ES-I3 (cell line): ENCODE data around the gene CBARP.

Experiments used
- H3K36me3 ChIP-seq: 2 replicates; pipeline ENCODE4 v1.6.1; 2013; ENCODE audit warnings: mild to moderate bottlenecking, low read length, control low read depth, moderate library complexity; ENCODE audit not compliant: insufficient read depth
- H3K4me1 ChIP-seq: 2 replicates; pipeline ENCODE4 v1.6.1; 2013; ENCODE audit warnings: mild to moderate bottlenecking, control low read depth, low read length; ENCODE audit not compliant: insufficient read depth
- H3K9ac ChIP-seq: 2 replicates; pipeline ENCODE4 v1.6.1; 2013; ENCODE audit warnings: low read depth, mild to moderate bottlenecking, low read length, moderate library complexity
- H3K9me3 ChIP-seq: 2 replicates; pipeline ENCODE4 v1.6.1; 2013; ENCODE audit warnings: mild to moderate bottlenecking, low read length, moderate library complexity; ENCODE audit not compliant: control insufficient read depth, insufficient read depth

Gene CBARP

DNA sequence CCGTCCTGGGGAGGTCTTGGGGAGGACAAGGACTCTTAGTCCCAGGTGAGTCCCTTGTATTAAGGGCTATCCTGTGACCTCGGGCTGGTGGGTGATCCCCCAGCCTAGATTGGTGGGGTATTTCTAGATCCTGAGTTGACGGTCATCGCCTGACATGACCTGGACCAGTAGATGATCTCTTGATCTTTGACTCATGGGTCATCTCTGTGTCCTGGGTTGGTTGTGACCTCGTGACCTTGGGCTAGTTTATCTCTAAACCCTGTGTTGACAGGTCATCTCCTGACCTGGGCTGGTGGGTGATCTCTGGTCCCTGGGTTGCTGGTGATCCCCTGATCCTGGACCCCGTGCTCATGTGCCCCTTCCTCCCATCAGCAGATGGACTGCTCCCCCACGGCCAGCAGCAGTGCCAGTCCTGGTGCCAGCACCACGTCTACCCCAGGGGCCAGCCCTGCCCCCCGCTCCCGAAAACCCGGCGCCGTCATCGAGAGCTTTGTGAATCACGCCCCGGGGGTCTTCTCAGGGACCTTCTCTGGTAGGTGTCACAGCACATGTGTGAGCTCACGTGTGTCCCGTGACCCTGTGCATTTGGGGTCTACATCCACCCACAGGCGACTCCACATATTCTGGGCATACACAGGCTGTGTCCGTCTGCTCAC, 16.9 kb upstream of the CBARP start:
- Histone ChIP-seq H3K9ac (no peak overlapping the region), H3K36me3 (peaks cover 31% of the 10 kb centered on the region), H3K4me1 (peaks cover 7% of the 10 kb centered on the region; the same call in 1 of the 2 replicates), H3K9me3 (no peaks in the 10 kb centered on the region)

GRCh38 chr19:1254081-1254527, 16.3 kb upstream of the CBARP start:
- Histone ChIP-seq H3K9me3 (no peaks in the 10 kb centered on the region), H3K9ac (no peak overlapping the region), H3K36me3 (peaks cover 31% of the 10 kb centered on the region), H3K4me1 (peaks cover 4% of the 10 kb centered on the region; the same call in 1 of the 2 replicates)

DNA sequence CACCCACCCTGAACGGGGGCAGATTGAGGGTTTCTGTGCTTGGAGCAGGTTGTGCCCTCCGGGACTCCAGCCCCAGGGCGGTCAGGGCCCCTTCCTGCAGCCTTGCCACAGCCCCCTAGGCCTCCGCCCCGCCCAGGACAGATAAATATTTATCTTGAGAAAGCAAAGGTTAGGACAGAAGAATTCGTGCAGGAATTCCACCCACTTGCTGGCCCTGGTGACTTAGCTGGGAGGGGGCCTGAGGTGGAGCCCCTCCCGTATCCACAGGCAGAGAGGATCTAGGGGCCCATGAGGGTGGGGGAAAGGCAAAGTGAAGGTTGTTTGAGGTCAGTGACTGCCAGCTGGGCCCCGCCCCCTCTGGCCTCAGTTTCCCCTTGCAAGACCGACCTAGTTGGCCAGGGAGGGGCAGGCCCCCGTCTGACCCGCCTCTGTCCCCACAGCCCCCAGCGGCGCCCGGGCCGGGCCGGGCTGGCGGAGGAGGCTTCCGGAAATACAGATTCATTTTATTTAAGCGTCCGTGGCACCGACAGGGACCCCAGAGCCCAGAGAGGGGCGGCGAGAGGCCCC, 15.8 kb upstream of the CBARP start:
- H3K9ac ChIP-seq = no peak overlapping the region; the same call in 1 of the 2 replicates
- peaks cover 31% of the 10 kb centered on the region for H3K36me3 ChIP-seq
- peaks cover 4% of the 10 kb centered on the region; the same call in 1 of the 2 replicates for H3K4me1 ChIP-seq
- H3K9me3 ChIP-seq = no peaks in the 10 kb centered on the region

DNA sequence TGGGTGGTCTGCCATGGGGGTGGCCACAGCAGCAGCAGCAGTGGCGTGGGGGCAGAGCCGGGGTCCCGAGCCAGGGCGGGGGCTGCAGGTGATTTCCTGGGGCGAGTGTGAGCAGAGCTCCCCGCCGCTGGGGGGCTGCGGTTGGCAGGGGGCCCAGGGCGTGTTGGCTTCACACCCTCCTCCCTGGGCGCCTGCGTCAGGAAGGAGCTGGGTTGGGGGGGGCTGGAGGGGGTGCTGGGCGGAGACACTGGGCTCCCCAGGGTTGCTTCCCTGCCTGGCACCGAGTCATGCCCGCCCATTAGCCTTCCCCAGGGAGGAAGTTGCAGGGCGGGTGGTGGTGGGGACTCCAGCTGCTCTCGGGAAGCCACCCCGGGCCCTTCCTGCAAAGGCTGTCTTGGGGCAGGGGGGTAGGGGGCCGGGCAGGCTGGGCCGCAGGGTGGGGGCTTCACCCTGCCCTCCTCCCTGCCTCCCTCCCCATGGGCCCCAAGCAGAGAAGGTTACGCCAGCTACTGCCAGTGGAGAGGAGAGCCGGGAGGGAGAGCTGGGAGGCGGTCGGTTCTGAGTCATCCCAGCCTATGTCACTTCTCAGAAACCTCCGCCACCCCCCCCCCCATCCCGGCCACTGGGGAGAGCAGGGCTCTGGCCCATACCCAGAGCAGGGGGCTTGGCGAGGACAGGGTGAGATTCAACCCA, 15.2 kb upstream of the CBARP start:
- H3K4me1 ChIP-seq = peaks cover 4% of the 10 kb centered on the region; the same call in 1 of the 2 replicates
- peak overlapping the region; percentile 90; the same call in 1 of the 2 replicates for H3K9ac ChIP-seq
- H3K9me3 ChIP-seq = no peaks in the 10 kb centered on the region
- peaks cover 31% of the 10 kb centered on the region for H3K36me3 ChIP-seq

- Histone ChIP-seq H3K36me3 (peaks cover 31% of the 10 kb centered on the region), H3K9ac (peak overlapping the region; percentile 90), H3K9me3 (no peaks in the 10 kb centered on the region), H3K4me1 (peaks cover 4% of the 10 kb centered on the region; the same call in 1 of the 2 replicates)
Measured at GRCh38 chr19:1252221-1252820, 14.5 kb upstream of the CBARP start.

DNA sequence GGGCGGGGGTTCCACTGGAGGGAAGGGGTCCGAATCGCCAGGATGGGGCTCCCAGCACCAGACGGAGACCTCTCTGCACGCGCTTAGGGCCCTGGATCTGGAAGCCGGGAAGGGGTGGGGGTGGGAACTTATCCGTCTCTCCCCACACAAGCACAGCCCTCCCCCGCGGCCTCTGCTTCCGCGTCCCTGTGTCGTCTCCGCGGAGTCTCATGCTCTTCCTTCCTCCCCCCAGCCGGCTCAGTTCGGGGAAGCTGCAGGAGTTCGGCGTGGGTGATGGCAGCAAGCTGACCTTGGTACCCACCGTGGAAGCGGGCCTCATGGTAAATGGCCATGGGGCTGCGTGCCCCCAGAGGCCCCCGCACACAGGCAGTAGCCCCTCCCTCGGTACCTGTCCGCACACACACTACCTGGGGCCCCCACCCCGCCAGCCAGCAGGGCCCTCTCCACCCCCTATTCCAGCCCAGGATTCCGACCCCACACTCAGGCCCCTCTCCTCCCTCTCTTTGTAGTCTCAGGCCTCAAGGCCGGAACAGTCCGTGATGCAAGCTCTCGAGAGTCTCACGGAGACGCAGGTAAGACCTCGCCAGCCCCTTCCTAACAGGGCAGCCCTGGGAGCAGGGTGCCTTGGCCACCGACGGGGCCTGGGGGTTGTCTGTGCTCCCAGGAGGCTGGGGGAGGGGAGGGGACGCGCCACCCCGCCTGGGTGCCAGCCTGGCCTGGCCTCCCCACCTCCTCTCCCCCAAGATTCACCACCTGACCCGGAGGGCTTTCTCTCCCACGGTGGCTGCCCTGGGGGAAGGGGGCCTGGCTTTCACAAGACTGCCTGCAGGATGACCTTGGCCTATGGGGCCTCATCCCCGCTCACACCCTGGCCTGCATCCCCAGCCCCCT, 13.8 kb upstream of the CBARP start:
- H3K4me1 ChIP-seq = peaks cover 4% of the 10 kb centered on the region; the same call in 1 of the 2 replicates
- peaks cover 31% of the 10 kb centered on the region for H3K36me3 ChIP-seq
- H3K9ac ChIP-seq = peak overlapping the region; percentile 90
- H3K9me3 ChIP-seq = no peaks in the 10 kb centered on the region

DNA sequence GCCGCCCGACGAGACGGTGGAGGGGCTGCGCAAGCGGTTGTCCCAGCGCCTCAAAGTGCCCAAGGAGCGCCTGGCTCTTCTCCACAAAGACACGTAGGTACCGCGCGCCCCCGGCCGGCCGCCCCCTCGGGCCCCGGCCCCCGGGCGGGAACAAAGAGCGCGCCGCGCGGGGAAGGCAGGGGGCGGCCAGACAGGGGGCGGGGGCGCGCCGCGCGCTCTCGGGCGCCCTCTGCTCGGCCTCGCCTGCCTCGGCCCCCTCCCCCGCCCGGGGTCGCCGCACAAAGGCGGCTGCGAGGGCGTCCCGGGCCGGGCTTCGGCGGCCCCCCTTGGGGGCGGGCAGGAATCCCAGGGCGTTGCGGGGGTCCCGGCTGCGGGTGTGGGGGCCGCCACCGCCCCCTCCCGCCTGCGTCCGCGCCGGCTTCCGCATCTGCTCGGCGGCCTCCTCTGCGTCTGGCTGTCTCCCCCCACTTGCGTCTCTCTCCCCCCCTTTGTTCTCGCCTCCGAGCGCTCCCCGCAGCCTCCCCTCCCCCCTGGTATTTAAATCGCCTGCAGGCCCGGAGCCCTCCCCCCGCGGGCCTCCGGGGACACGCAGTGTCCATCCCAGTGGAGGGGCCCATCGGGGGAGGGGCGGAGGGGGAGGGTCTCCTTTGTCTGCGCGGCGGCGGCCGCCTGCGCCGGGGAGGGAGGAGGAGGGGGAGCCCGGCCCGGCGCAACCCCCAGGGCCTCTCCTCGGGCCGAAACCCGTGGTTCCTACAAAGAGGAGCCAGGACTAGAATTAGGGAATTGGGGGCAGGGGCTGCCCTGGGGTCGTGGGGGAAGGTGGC, 12.8 kb upstream of the CBARP start:
- peaks cover 6% of the 10 kb centered on the region; the same call in 1 of the 2 replicates for H3K4me1 ChIP-seq
- H3K9me3 ChIP-seq = no peaks in the 10 kb centered on the region
- peaks cover 27% of the 10 kb centered on the region for H3K36me3 ChIP-seq
- H3K9ac ChIP-seq = peak overlapping the region; percentile 90

GRCh38 chr19:1249990-1250436, 12.2 kb upstream of the CBARP start:
- H3K36me3 ChIP-seq = peaks cover 22% of the 10 kb centered on the region

GRCh38 chr19:1249298-1249989, 11.6 kb upstream of the CBARP start:
- peaks cover 10% of the 10 kb centered on the region; the same call in 1 of the 2 replicates for H3K4me1 ChIP-seq

More at GRCh38 chr19:1249990-1250436, 12.2 kb upstream of the CBARP start:
- Histone ChIP-seq H3K9ac (peak overlapping the region; percentile 90), H3K9me3 (no peaks in the 10 kb centered on the region), H3K4me1 (peaks cover 6% of the 10 kb centered on the region; the same call in 1 of the 2 replicates)

DNA sequence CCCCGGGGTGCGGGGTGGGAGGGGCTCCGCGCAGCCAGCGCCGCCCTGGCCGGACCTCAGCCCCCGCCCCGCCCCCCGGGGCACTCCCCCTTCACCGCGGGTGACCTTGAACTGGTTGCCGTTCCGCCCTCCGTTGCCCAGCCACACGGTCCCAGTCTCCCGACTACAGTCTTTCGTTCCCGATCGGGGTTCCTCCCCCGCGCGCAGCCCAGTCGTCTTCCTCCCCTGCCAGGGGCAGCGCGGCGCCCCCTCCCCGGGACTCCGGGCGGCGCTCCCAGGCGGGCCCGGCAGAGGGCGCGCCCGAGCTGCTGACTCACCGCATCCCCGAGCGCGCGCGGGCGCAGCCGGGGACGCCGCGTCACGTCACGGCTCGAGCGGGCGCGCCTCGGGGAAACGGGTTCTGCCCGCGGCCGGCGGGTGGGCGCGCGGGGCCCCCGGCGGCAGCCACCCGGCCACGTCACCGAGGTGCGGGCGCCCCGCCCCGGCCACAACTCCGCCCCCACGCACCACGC, 11.0 kb upstream of the CBARP start:
- no peaks in the 10 kb centered on the region for H3K9me3 ChIP-seq
- peak overlapping the region; percentile 86 for H3K9ac ChIP-seq
- peaks cover 10% of the 10 kb centered on the region for H3K36me3 ChIP-seq
- H3K4me1 ChIP-seq = peaks cover 10% of the 10 kb centered on the region; the same call in 1 of the 2 replicates

More at GRCh38 chr19:1249298-1249989, 11.6 kb upstream of the CBARP start:
- Histone ChIP-seq H3K9me3 (no peaks in the 10 kb centered on the region), H3K36me3 (peaks cover 16% of the 10 kb centered on the region), H3K9ac (peak overlapping the region; percentile 90)

DNA sequence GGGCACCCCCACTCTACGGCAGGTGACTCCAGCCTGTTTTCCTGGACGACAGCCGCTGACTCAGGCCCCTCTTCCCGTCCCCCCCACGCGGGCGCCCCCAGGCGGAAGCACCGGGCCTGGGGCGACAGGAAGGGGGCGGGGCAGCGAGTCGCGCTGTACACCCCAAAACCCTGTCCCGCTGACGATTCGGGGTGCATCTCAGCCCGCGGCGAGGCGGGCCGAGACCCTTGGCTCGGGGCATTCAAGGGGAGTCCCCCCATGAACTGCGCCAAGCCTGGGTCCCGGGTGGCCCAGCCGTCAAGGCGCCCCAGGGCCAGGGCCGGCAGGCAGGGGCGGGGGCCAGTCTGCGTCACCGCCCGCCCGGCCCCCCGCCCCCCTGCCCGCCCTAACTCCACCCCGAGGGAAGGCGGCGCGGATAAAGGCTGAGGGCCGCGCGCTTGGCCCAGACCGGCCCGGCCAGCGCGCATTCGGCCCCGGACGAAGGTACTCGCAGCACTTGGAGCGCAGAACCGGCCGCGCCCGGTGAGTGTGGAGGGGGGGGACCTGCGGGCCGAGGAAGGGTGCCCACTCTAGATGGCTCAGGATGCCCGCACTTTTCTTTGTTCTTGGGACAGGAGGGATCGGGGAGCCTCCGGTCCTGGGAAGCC, 10.5 kb upstream of the CBARP start, which contains the start of gene MIDN:
Gene MIDN, plus strand, starts transcription at position 445 of the 647 bp plus-strand sequence. CDS start 1,714 bp downstream, outside the sequence.
- Histone ChIP-seq H3K9me3 (no peaks in the 10 kb centered on the region), H3K4me1 (peaks cover 6% of the 10 kb centered on the region; the same call in 1 of the 2 replicates), H3K36me3 (peaks cover 4% of the 10 kb centered on the region; the same call in 1 of the 2 replicates), H3K9ac (peak within 1 kb of the TSS; percentile 86)

DNA sequence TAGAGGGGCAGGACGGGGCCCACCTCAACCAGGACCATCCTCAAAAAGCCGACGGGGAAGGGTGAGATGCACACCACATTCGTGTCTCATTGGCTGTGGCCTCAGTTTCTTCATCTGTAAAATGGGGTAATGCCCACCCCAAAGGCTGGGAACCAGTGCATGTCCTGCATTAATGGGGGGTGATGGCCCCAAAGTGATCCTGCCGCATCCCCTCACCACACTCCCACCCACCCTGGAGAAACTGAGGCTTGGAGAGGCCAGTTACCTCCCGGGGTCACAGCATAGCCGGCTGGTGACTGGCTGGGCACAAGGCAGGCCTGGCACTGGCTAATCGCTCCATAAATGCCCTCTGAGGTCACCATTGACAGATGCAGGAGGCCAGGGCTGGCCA, 9.9 kb upstream of the CBARP start:
- Histone ChIP-seq H3K36me3 (peaks cover 4% of the 10 kb centered on the region; the same call in 1 of the 2 replicates), H3K9me3 (no peaks in the 10 kb centered on the region), H3K9ac (peak overlapping the region; percentile 50), H3K4me1 (peaks cover 6% of the 10 kb centered on the region; the same call in 1 of the 2 replicates)
